HG02973 (cell line): ENCODE data around the gene DGCR2.
"Not testable (repeated sequence)": the region's sequence is repeated elsewhere in the genome, so short reads cannot be mapped to it uniquely, and the experiment has no call there.

ENCODE experiments used
- ATAC-seq: cut with Tn5 transposase; IDR thresholded peaks from one replicate; pipeline ENCODE4 v1.9.1; 2021; ENCODE audit warnings: moderate library complexity; ENCODE audit not compliant: unreplicated experiment

DGCR2 gene

GRCh38 chr22:19043121-19044085 is 78.8 kb downstream of the DGCR2 start:
- ATAC-seq: no peak

- ATAC-seq: no peak
Observed at GRCh38 chr22:19042285-19043120, 79.7 kb downstream of the DGCR2 start.

- ATAC-seq: no peak
Observed at GRCh38 chr22:19041704-19042074, 80.5 kb downstream of the DGCR2 start.

- ATAC-seq: no peak
Observed at GRCh38 chr22:19040888-19041703, 81.1 kb downstream of the DGCR2 start.

- ATAC-seq: no peak
Observed at GRCh38 chr22:19040391-19040861, 81.8 kb downstream of the DGCR2 start.

GRCh38 chr22:19039796-19040280 is 82.4 kb downstream of the DGCR2 start:
- no peak for ATAC-seq

- no peak for ATAC-seq
Observed at GRCh38 chr22:19039448-19039780, 82.8 kb downstream of the DGCR2 start.

- ATAC-seq: no peak
Observed at GRCh38 chr22:19038728-19039447, 83.3 kb downstream of the DGCR2 start.

- no peak for ATAC-seq
Observed at GRCh38 chr22:19038164-19038546, 84.1 kb downstream of the DGCR2 start.

GRCh38 chr22:19037282-19038163 is 84.7 kb downstream of the DGCR2 start:
- ATAC-seq: no peak

- ATAC-seq: no peak
Observed at GRCh38 chr22:19036523-19037273, 85.5 kb downstream of the DGCR2 start.

GRCh38 chr22:19036229-19036522 is 86.0 kb downstream of the DGCR2 start:
- ATAC-seq: no peak

GRCh38 chr22:19035474-19036228 is 86.6 kb downstream of the DGCR2 start:
- ATAC-seq: no peak

GRCh38 chr22:19035126-19035473 is 87.1 kb downstream of the DGCR2 start:
- ATAC-seq: not testable (repeated sequence)

- ATAC-seq: not testable (repeated sequence)
Observed at GRCh38 chr22:19034724-19035120, 87.5 kb downstream of the DGCR2 start.

GRCh38 chr22:19034031-19034723 is 88.0 kb downstream of the DGCR2 start:
- ATAC-seq: not testable (repeated sequence)

- ATAC-seq: not testable (repeated sequence)
Observed at GRCh38 chr22:19033568-19033905, 88.7 kb downstream of the DGCR2 start.
